ENCODE results near the gene TMEM163.

TMEM163 gene

DNA sequence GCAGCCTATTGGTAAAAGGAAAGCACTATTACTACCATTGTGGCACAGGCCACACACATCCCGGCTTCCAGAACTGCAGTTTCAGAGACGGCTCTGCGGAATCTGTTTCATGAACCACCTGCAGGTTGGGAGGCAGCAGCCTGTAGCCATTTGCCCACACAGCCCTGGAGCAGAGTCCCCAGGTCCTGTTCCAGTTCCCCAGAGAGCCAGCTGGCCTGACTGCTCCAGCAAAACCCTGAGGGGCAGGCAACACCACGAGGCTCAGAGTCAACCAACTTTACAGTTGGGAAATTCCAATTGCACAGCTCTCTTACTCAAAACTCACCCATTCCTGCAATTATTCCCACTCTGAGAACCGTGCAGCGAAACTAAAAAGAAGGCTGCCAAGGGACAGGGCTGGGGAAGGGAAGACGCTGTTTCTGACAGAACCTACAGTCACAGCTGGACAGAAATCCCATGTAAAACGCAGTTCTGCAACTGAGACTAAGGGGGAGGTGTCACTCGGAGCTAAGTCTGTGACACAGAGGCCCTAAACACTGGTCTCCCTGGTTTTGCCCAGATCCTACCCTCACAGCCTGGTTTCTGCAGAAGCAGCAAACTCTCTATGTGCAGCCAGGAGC, 219.4 kb downstream of the TMEM163 start:
- intact Hi-C loops (cut with DNase I; ENCODE audit: low total_unique reads), result no loop called here
- Histone ChIP-seq H3K4me3 (no peak overlapping the region), H3K27me3 (no peaks in the 10 kb centered on the region), H3K36me3 (no peaks in the 10 kb centered on the region), H3K4me1 (no peaks in the 10 kb centered on the region), H3K27ac (no peak overlapping the region), H3K9me3 (no peaks in the 10 kb centered on the region)
- TF ChIP-seq CTCF (IDR thresholded peaks at IDR 0.05), result no peak
- no peak for DNase-seq

- intact Hi-C loops (cut with DNase I; ENCODE audit: low total_unique reads), result no loop called here
- no peak overlapping the region for H3K27ac ChIP-seq
- H3K4me1 ChIP-seq, result no peaks in the 10 kb centered on the region
- no peaks in the 10 kb centered on the region for H3K9me3 ChIP-seq
- no peak for TF ChIP-seq CTCF (IDR thresholded peaks at IDR 0.05)
- no peaks in the 10 kb centered on the region for H3K27me3 ChIP-seq
- H3K4me3 ChIP-seq, result no peak overlapping the region
- DNase-seq, result no peak
- H3K36me3 ChIP-seq, result no peaks in the 10 kb centered on the region
Observed at GRCh38 chr2:134498654-134499053, 220.1 kb downstream of the TMEM163 start.

- intact Hi-C loops (cut with DNase I; ENCODE audit: low total_unique reads), result no loop called here
- Histone ChIP-seq H3K27ac (no peak overlapping the region), H3K4me1 (no peaks in the 10 kb centered on the region), H3K9me3 (no peaks in the 10 kb centered on the region), H3K4me3 (no peak overlapping the region), H3K27me3 (no peaks in the 10 kb centered on the region), H3K36me3 (no peaks in the 10 kb centered on the region)
- no peak for TF ChIP-seq CTCF (IDR thresholded peaks at IDR 0.05)
- no peak for DNase-seq
Observed at GRCh38 chr2:134493797-134494196, 225.0 kb downstream of the TMEM163 start.

DNA sequence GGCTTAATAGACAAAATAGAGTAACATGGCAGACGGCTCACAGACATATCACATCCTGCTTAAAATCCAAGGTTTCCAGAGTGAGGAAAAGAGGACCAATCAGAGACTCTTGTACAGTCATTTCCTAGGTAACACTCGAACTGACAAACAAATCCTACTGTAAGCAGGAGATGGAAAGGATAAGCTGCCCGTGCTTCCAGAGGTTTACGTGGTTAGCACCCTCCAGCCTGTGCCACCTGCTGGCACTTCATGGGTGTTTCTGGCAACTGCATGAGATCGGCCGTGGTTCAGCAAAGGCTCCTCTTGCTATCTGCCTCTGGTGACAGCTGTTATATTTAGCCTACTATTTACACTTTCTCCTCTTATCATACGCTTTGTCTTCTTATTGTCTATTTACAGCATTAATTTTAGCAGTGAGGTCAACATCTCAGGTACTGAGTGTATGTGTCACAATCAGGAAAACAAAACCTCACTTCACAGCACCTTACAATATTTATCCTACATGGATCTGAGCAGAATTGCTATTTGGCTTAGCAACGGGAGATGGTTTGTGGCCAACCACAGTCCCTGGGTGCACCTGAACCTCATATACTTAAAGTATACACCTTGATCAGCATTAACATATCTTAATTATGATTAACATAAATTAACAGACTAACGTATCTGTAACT, 226.9 kb downstream of the TMEM163 start:
- Histone ChIP-seq H3K27me3 (no peaks in the 10 kb centered on the region), H3K9me3 (no peaks in the 10 kb centered on the region), H3K4me1 (no peaks in the 10 kb centered on the region), H3K36me3 (no peaks in the 10 kb centered on the region), H3K27ac (no peak overlapping the region), H3K4me3 (no peak overlapping the region)
- intact Hi-C loops (cut with DNase I; ENCODE audit: low total_unique reads), result no loop called here
- no peak for TF ChIP-seq CTCF (IDR thresholded peaks at IDR 0.05)
- no peak for DNase-seq

DNA sequence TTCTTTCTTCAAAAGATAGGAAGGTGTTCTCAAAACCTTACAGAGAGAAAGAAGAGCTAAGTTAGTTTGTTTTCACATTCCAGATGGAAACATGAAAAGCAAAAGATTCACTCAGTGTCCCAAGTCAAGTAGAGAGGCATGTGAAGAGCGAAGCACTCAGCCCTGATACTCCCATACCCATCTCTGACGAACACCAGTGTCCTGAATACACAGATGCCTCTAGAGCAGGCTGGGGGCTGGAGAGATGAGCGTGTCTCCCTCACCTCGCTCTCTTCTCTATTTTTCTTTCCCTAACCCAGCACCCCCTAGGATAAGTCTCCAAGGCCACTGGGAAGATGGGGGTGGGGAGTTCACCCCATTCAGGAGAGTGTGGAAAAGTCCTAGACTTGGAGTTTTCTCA, 227.8 kb downstream of the TMEM163 start:
- Histone ChIP-seq H3K4me3 (no peak overlapping the region), H3K27ac (no peak overlapping the region), H3K9me3 (no peaks in the 10 kb centered on the region), H3K4me1 (no peaks in the 10 kb centered on the region), H3K27me3 (no peaks in the 10 kb centered on the region), H3K36me3 (no peaks in the 10 kb centered on the region)
- TF ChIP-seq CTCF (IDR thresholded peaks at IDR 0.05), result no peak
- DNase-seq, result no peak
- intact Hi-C loops (cut with DNase I; ENCODE audit: low total_unique reads), result no loop called here
